ENCODE data around the gene ERVK3-1.
A peak's percentile ranks its signal among the peaks of the same experiment; 100 is the strongest.

ERVK3-1 gene

DNA sequence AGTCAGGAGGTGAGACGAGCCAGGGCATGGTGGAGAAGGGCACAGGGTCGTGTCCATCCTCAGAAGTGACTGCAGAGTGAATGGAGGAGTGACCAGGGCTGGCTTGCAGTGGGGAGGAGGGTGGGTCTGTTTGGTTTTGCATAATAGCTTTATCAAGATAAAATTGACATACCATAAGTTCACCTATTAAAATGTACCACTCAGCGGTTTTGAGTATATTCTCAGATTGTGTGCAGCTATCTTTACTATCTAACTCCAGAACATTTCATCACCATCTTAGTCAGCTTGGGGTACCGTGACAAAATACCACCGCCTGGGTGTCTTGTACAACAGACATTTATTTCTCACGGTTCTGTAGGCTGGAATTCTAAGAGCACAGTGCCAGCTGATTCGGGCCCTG is 13.2 kb upstream of the ERVK3-1 start:
- H3K27ac ChIP-seq = no peak overlapping the region
- H3K36me3 ChIP-seq = peaks cover 30% of the 10 kb centered on the region
- TF ChIP-seq, protein P1, sequence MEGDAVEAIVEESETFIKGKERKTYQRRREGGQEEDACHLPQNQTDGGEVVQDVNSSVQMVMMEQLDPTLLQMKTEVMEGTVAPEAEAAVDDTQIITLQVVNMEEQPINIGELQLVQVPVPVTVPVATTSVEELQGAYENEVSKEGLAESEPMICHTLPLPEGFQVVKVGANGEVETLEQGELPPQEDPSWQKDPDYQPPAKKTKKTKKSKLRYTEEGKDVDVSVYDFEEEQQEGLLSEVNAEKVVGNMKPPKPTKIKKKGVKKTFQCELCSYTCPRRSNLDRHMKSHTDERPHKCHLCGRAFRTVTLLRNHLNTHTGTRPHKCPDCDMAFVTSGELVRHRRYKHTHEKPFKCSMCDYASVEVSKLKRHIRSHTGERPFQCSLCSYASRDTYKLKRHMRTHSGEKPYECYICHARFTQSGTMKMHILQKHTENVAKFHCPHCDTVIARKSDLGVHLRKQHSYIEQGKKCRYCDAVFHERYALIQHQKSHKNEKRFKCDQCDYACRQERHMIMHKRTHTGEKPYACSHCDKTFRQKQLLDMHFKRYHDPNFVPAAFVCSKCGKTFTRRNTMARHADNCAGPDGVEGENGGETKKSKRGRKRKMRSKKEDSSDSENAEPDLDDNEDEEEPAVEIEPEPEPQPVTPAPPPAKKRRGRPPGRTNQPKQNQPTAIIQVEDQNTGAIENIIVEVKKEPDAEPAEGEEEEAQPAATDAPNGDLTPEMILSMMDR (IDR thresholded peaks at IDR 0.05) = no peak
- H3K4me3 ChIP-seq (ENCODE audit: low read depth in 1 of 2, low read length in 1 of 2) = no peak overlapping the region
- H3K4me1 ChIP-seq (ENCODE audit: control insufficient read depth in 1 of 2, insufficient read depth in 1 of 2, low read depth in 1 of 2, low read length in 1 of 2) = no peaks in the 10 kb centered on the region
- H3K27me3 ChIP-seq = no peaks in the 10 kb centered on the region
- peaks cover 57% of the 10 kb centered on the region for H3K9me3 ChIP-seq

DNA sequence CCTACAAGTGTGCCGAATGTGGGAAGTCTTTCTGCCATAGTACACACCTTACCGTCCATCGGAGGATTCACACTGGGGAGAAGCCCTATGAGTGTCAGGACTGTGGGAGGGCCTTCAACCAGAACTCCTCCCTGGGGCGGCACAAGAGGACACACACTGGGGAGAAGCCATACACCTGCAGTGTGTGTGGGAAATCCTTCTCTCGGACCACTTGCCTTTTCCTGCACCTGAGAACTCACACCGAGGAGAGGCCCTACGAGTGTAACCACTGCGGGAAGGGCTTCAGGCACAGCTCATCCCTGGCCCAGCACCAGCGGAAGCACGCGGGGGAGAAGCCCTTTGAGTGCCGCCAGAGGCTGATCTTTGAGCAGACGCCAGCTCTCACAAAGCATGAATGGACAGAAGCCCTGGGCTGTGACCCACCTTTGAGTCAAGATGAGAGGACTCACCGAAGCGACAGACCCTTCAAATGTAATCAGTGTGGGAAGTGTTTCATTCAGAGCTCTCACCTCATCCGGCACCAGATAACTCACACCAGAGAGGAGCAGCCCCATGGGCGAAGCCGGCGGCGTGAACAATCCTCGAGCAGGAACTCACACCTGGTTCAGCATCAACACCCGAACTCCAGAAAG is 10.3 kb upstream of the ERVK3-1 start:
- no peak overlapping the region for H3K4me3 ChIP-seq (ENCODE audit: low read depth in 1 of 2, low read length in 1 of 2)
- TF ChIP-seq, protein P1 (IDR thresholded peaks at IDR 0.05) = no peak
- peaks cover 17% of the 10 kb centered on the region for H3K36me3 ChIP-seq
- H3K4me1 ChIP-seq (ENCODE audit: control insufficient read depth in 1 of 2, insufficient read depth in 1 of 2, low read depth in 1 of 2, low read length in 1 of 2) = no peaks in the 10 kb centered on the region
- no peak overlapping the region for H3K27ac ChIP-seq
- peaks cover 49% of the 10 kb centered on the region for H3K9me3 ChIP-seq
- H3K27me3 ChIP-seq = no peaks in the 10 kb centered on the region

DNA sequence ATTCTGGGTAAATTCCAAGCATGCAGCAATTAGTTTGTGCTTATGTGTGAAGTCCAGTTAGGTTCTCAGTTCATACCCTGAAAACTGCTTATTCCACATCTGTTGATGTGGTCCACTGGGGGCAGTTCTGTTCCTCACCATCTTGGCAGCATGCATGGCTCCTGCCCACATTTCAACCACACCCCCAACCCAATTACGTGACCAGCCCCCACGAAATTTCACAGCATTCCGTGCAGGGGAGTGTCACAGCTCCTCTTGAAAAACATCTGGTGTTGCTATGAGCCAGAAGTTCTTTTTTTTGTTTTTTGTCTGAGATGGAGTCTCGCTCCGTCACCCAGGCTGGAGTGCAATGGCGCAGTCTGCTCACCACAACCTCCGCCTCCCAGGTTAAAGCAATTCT is 9.1 kb upstream of the ERVK3-1 start:
- TF ChIP-seq, protein P1 (IDR thresholded peaks at IDR 0.05) = no peak
- H3K36me3 ChIP-seq = peaks cover 12% of the 10 kb centered on the region
- H3K27me3 ChIP-seq = no peaks in the 10 kb centered on the region
- H3K27ac ChIP-seq = no peak overlapping the region
- no peaks in the 10 kb centered on the region for H3K4me1 ChIP-seq (ENCODE audit: control insufficient read depth in 1 of 2, insufficient read depth in 1 of 2, low read depth in 1 of 2, low read length in 1 of 2)
- H3K9me3 ChIP-seq = peaks cover 44% of the 10 kb centered on the region
- H3K4me3 ChIP-seq (ENCODE audit: low read depth in 1 of 2, low read length in 1 of 2) = no peak overlapping the region

DNA sequence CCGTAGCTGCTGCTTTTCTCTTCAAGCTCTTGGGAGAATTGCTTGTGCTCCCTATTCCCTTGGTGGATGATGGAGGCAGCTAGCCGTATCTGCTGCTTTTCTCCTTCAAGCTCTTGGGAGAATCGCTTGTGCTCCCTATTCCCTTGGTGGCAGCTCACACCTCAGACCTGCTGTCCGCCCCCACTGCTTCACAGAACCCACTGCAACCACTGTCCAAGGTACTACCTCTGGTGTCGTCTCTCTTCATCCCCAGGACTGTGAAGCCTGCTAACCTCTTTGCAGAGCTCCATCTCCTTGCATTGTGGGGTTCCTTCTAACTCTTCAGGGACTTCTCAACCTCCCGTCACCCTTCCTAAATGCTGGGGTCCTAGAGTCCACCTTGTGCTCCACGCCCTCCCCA is 4.6 kb upstream of the ERVK3-1 start:
- H3K27me3 ChIP-seq = no peaks in the 10 kb centered on the region
- H3K36me3 ChIP-seq = no peaks in the 10 kb centered on the region
- TF ChIP-seq, protein P1 (IDR thresholded peaks at IDR 0.05) = no peak
- H3K4me1 ChIP-seq (ENCODE audit: control insufficient read depth in 1 of 2, insufficient read depth in 1 of 2, low read depth in 1 of 2, low read length in 1 of 2) = peaks cover 8 to 10% of the 10 kb centered on the region in 2 experiments
- H3K4me3 ChIP-seq (ENCODE audit: low read depth in 1 of 2, low read length in 1 of 2) = no peak overlapping the region
- peaks cover 10% of the 10 kb centered on the region for H3K9me3 ChIP-seq
- H3K27ac ChIP-seq = no peak overlapping the region

DNA sequence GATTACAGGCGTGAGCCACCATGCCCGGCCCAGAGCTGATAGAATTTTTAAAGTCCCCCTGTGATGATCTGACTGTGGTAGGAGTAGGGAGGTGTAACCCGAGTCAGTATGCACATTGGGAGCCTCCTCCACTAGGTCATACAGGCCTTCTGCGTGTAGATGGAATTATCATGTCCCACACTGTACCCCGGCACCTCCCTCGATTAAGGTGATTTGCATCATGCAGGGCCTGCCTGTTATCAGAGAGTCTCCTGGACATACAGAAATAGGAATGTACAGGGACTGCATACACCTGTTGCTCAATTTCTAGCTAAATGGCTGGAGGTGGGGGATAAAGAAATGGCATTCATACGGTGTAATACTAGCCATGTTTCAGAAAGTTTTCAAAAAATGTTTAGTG is 922 bp upstream of the ERVK3-1 start:
- Histone ChIP-seq H3K9me3 (no peaks in the 10 kb centered on the region), H3K4me1 (ENCODE audit: control insufficient read depth in 1 of 2, insufficient read depth in 1 of 2, low read depth in 1 of 2, low read length in 1 of 2) (peaks cover 15 to 16% of the 10 kb centered on the region in 2 experiments), H3K27ac (peak overlapping the region; percentile 89), H3K36me3 (peaks cover 13% of the 10 kb centered on the region), H3K4me3 (ENCODE audit: low read depth in 1 of 2, low read length in 1 of 2) (peak overlapping the region in 1 of 2 experiments; percentile 85), H3K27me3 (no peaks in the 10 kb centered on the region)
- TF ChIP-seq, protein P1 (IDR thresholded peaks at IDR 0.05) = no peak

All from neutrophil (primary cell).